Calu3 (cell line): Measurements from ENCODE around the gene LRBA. TPM values are rescaled to one million over a fixed set of nuclear protein-coding genes. Genes with fewer than 3 reads are reported as not detected.

Source experiments
- BruUV-seq: library from RNA; stranded (reverse); fragments of 400-500 nt; replicated peaks from 2 replicates; lab custom pipeline; 2021; lab: Mats Ljungman, UMichigan
- CTCF ChIA-PET: fragments of 300-600 bp; sonication (Branson Sonifier 250); formaldehyde crosslinking; loops from one replicate; lab custom pipeline; 2022; ENCODE audit warnings: antibody characterized with exemption; lab: Charles Lee
- DNase-seq: peaks from one replicate; pipeline ENCODE4 v3.0.0; 2022
- H3K27ac Mint-ChIP-seq: one replicate; pipeline ENCODE4 v1.8.0; 2022; ENCODE audit warnings: mixed read lengths; ENCODE audit not compliant: unreplicated experiment
- H3K27me3 Mint-ChIP-seq: one replicate; pipeline ENCODE4 v1.8.0; 2022; ENCODE audit warnings: mixed read lengths; ENCODE audit not compliant: unreplicated experiment
- H3K36me3 Mint-ChIP-seq: one replicate; pipeline ENCODE4 v1.8.0; 2022; ENCODE audit warnings: mild to moderate bottlenecking, moderate library complexity, mixed read lengths; ENCODE audit not compliant: insufficient read depth, unreplicated experiment
- H3K4me1 Mint-ChIP-seq: one replicate; pipeline ENCODE4 v1.8.0; 2022; ENCODE audit warnings: mild to moderate bottlenecking, low read depth, mixed read lengths; ENCODE audit not compliant: unreplicated experiment
- H3K4me3 Mint-ChIP-seq: one replicate; pipeline ENCODE4 v1.8.0; 2022; ENCODE audit warnings: mild to moderate bottlenecking, low read depth, moderate library complexity, mixed read lengths; ENCODE audit not compliant: unreplicated experiment
- H3K9me3 Mint-ChIP-seq: one replicate; pipeline ENCODE4 v1.8.0; 2022; ENCODE audit warnings: low read depth, mixed read lengths; ENCODE audit not compliant: unreplicated experiment
- intact Hi-C: fragments of 100-400 bp; cut with micrococcal nuclease; formaldehyde crosslinking; loops from one replicate; pipeline ENCODE4 v1.10.0; 2022; ENCODE audit not compliant: unreplicated experiment
- total RNA-seq: library from RNA; stranded (reverse); gene quantifications from 2 replicates; pipeline ENCODE4 v1.2.3, GENCODE V29; 2022
- TF ChIP-seq, protein P1 (sequence below): fragments of 200-600 bp; IDR thresholded peaks from one replicate; pipeline ENCODE4 v1.8.0; 2022; ENCODE audit warnings: antibody characterized with exemption; ENCODE audit not compliant: unreplicated experiment

The LRBA gene
- total RNA-seq, 1 experiment from 2014 or later, result 49.0 TPM

GRCh38 chr4:150318971-150319370 lies 696.1 kb downstream of the LRBA start:
- intact Hi-C loops, result no loop called here
- TF ChIP-seq, protein P1, sequence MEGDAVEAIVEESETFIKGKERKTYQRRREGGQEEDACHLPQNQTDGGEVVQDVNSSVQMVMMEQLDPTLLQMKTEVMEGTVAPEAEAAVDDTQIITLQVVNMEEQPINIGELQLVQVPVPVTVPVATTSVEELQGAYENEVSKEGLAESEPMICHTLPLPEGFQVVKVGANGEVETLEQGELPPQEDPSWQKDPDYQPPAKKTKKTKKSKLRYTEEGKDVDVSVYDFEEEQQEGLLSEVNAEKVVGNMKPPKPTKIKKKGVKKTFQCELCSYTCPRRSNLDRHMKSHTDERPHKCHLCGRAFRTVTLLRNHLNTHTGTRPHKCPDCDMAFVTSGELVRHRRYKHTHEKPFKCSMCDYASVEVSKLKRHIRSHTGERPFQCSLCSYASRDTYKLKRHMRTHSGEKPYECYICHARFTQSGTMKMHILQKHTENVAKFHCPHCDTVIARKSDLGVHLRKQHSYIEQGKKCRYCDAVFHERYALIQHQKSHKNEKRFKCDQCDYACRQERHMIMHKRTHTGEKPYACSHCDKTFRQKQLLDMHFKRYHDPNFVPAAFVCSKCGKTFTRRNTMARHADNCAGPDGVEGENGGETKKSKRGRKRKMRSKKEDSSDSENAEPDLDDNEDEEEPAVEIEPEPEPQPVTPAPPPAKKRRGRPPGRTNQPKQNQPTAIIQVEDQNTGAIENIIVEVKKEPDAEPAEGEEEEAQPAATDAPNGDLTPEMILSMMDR, result no peak
- no peaks in the 10 kb centered on the region for H3K9me3 Mint-ChIP-seq
- peaks cover 8% of the 10 kb centered on the region for H3K4me1 Mint-ChIP-seq
- no peaks in the 10 kb centered on the region for H3K36me3 Mint-ChIP-seq
- DNase-seq, result no peak
- no peak overlapping the region for H3K27ac Mint-ChIP-seq
- CTCF ChIA-PET, result no interaction called here
- H3K4me3 Mint-ChIP-seq, result no peak overlapping the region
- no peaks in the 10 kb centered on the region for H3K27me3 Mint-ChIP-seq
- BruUV-seq, result no TSS peak

DNA sequence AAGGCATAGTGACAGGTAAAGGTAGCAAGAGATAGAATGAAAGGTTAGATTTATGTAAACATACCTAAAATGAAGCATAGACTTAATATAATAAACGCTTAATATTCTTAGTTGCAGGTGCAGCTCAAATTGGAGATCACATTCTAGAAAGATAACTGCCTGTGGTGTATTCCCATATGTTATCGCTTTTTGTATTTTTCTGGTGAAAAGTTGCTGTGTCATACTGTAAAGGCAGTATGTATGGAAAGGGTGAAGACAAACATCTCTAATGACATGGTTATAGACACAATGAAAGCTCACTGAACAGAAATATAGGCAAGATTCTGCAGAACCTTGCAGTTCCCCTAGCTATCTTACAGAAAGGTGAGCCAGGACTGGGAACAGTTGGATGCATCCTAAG lies 696.6 kb downstream of the LRBA start:
- DNase-seq, result no peak
- peaks cover 8% of the 10 kb centered on the region for H3K4me1 Mint-ChIP-seq
- no peak overlapping the region for H3K27ac Mint-ChIP-seq
- H3K36me3 Mint-ChIP-seq, result no peaks in the 10 kb centered on the region
- H3K27me3 Mint-ChIP-seq, result no peaks in the 10 kb centered on the region
- CTCF ChIA-PET, result no interaction called here
- no TSS peak for BruUV-seq
- TF ChIP-seq, protein P1, result no peak
- intact Hi-C loops, result no loop called here
- H3K9me3 Mint-ChIP-seq, result no peaks in the 10 kb centered on the region
- no peak overlapping the region for H3K4me3 Mint-ChIP-seq

GRCh38 chr4:150316332-150317205 lies 698.5 kb downstream of the LRBA start:
- Mint-ChIP-seq H3K27me3 (no peaks in the 10 kb centered on the region), H3K27ac (peak overlapping the region; percentile 80), H3K4me1 (peaks cover 8% of the 10 kb centered on the region), H3K9me3 (no peaks in the 10 kb centered on the region), H3K4me3 (no peak overlapping the region), H3K36me3 (no peaks in the 10 kb centered on the region)
- DNase-seq, result no peak
- TF ChIP-seq, protein P1, result no peak
- CTCF ChIA-PET, result no interaction called here
- BruUV-seq, result no TSS peak
- intact Hi-C loops, result no loop called here

GRCh38 chr4:150315691-150316090 lies 699.4 kb downstream of the LRBA start:
- TF ChIP-seq, protein P1, result no peak
- H3K9me3 Mint-ChIP-seq, result no peaks in the 10 kb centered on the region
- no peak for DNase-seq
- peaks cover 8% of the 10 kb centered on the region for H3K4me1 Mint-ChIP-seq
- H3K27ac Mint-ChIP-seq, result peak overlapping the region; percentile 42
- no peaks in the 10 kb centered on the region for H3K27me3 Mint-ChIP-seq
- no TSS peak for BruUV-seq
- CTCF ChIA-PET, result no interaction called here
- no peak overlapping the region for H3K4me3 Mint-ChIP-seq
- intact Hi-C loops, result no loop called here
- H3K36me3 Mint-ChIP-seq, result no peaks in the 10 kb centered on the region
